GM10248 (cell line): ENCODE results near the gene XPO1.
"Not testable (repeated sequence)": the region's sequence is repeated elsewhere in the genome, so short reads cannot be mapped to it uniquely, and the experiment has no call there.

ENCODE experiments used
- CTCF ChIA-PET: fragments of 300-600 bp; sonication (Branson Sonifier 250); formaldehyde crosslinking; extraction: SDS; loops from one replicate; lab custom pipeline; 2021; ENCODE audit warnings: antibody characterized with exemption; lab: Yijun Ruan, JAX
- POLR2A ChIA-PET: fragments of 350-650 bp; sonication (Branson Sonifier 250); formaldehyde crosslinking; extraction: SDS; loops from one replicate; lab custom pipeline; 2020; ENCODE audit warnings: antibody characterized with exemption; lab: Yijun Ruan, JAX
- DNase-seq: peaks from one replicate; pipeline ENCODE4 v3.0.0; 2012; ENCODE audit errors: extremely low spot score
- CTCF ChIP-seq: IDR thresholded peaks from 2 replicates; pipeline ENCODE4 v1.5.1; 2012; ENCODE audit warnings: mild to moderate bottlenecking, low read depth; ENCODE audit errors: extremely low read depth, missing control alignments, control extremely low read depth

Gene XPO1

DNA sequence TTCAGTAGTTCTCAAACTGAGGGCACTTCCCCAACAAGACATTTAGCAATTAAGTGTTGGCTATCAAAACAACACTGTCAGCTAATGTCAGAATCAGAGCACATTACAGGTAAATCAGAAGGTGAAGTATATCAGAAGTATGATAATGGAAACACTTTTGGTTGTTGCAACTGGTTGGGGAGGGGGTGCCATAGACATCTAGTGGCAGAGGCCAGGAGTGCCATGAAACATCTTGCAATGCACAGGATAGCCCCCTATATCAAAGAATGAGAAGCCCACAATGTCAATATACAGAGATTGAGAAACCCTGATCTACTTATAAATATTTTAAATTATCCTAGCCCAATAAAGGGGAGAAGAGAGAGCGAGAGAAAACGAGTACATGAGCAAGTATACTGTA lies 4.9 kb upstream of the XPO1 start:
- CTCF ChIA-PET, result no interaction called here

DNA sequence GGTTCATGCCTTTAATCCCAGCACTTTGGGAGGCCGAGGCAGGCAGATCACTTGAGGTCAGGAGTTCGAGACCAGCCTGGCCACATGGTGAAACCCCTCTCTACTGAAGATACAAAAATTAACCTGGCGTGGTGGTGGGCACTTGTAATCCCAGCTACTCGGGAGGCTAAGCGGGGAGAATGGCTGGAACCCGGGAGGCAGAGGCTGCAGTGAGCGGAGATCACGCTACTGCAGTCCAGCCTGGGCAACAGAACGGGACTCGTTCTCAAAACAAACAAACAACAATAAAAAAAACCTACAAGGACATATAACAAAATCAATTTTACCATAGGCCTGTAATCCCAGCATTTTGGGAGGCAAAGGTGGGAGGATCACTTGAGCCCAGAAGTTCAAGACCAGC lies 2.0 kb upstream of the XPO1 start:
- POLR2A ChIA-PET, DNase-seq: not testable (repeated sequence)
- CTCF ChIA-PET, result interaction anchor here (1.0 kb wide), 1 partner anchor 11 kb away, joined by 5 read pairs; no protein-coding TSS in a partner anchor

More for the DNA sequence above, 4.9 kb upstream of the XPO1 start:
- no peak for DNase-seq
- POLR2A ChIA-PET, result no interaction called here
- no peak for TF ChIP-seq CTCF

DNA sequence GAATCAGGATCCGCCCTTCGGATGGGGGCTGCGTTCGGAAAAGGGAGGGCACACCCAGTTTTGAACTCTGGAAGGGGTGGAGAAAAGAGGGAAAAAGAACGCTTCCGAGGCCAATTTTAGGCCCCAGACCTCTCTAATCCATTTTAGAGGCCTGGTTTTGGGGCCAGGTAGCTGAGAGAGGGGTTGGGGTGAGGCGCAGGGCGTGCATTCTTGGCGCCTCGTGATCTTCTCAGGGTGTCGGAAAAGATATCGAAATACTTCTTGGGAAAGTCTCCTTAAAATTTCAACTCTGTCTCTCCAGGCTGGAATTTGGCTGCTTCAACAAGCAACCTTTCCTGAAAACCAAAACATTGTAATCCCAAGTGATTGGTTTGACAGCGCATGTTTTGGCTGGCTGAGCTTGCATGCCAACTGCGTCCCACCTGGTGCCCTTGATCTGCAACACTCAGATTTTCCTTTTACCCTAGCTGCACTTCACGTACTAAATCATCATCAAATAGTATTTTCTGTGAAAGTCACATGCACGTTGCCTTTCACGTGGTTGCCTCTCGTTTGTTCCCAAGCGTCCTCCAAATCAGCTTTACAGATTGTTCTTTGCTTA lies 864 bp upstream of the XPO1 start:
- ChIA-PET CTCF (interaction anchor here (1.3 to 1.5 kb wide), 3 partner anchors 10 to 118 kb away, joined by 3 to 4 read pairs (median 3); no protein-coding TSS in a partner anchor), POLR2A (interaction anchor here (0.9 to 1.3 kb wide), 3 partner anchors 23 to 783 kb away, joined by 3 to 5 read pairs (median 5); partner anchors contain the start of gene PAPOLG)
- no peak for TF ChIP-seq CTCF
- DNase-seq, result no peak

- CTCF ChIA-PET, result interaction anchor here (1.3 to 1.5 kb wide), 2 partner anchors 11 to 117 kb away, joined by 3 read pairs; no protein-coding TSS in a partner anchor
- DNase-seq, result no peak
Measured at GRCh38 chr2:61537950-61538199, 281 bp downstream of the XPO1 start.

GRCh38 chr2:61537277-61537949 lies 743 bp downstream of the XPO1 start:
- DNase-seq, result no peak
- ChIA-PET CTCF (interaction anchor here (1.5 kb wide), 1 partner anchor 11 kb away, joined by 3 read pairs; no protein-coding TSS in a partner anchor), POLR2A (interaction anchor here (1.3 kb wide), 1 partner anchor 227 kb away, joined by 5 read pairs; no protein-coding TSS in a partner anchor)
- no peak for TF ChIP-seq CTCF

More at GRCh38 chr2:61537950-61538199, 281 bp downstream of the XPO1 start:
- POLR2A ChIA-PET, result interaction anchor here (0.6 to 1.3 kb wide), 4 partner anchors 35 to 793 kb away, joined by 3 to 10 read pairs (median 4); partner anchors contain the start of gene PAPOLG
- no peak for TF ChIP-seq CTCF

DNA sequence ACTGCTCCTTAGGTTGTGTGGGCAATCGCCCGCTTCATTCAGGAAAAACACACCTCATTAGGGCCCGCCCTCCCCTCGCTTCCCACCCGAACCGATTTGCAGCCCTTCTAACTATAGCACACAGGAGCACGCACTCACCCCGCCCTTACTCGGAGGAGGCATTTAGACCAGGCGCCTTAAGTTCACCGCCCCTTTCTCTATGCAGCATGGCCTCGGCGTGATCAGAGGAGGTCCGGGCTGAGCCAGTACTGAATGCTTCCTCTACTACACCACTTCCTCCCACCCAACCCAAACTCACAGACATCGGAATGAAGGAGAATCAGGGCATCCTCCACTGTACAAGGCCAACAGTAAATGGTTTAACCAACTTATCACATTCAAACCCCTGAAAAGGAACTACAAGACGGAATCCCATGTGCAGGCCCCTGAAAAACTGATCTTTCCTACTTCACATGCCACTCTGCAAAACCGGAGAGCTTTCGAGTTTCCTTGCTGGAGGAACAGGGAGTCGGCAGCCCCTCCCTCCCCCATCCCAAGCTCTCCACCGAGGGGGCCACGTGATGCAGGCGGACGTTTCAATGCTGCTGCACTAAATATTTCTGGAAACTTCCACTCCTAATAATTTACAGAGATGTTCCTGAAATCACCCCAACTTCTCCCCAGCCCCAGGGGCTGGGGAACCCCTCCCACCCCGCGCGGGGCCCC lies 1.4 kb downstream of the XPO1 start:
- TF ChIP-seq CTCF, result no peak
- ChIA-PET CTCF (interaction anchor here (3.0 kb wide), 1 partner anchor 19 kb away, joined by 12 read pairs; no protein-coding TSS in a partner anchor), POLR2A (interaction anchor here (0.6 kb wide), 1 partner anchor 464 kb away, joined by 3 read pairs; no protein-coding TSS in a partner anchor)
- DNase-seq, result peak; percentile 76
